HG02870 (cell line): ENCODE results near the gene PHF20.
"Not testable (repeated sequence)": the region's sequence is repeated elsewhere in the genome, so short reads cannot be mapped to it uniquely, and the experiment has no call there.

ENCODE experiments used
- ATAC-seq: cut with Tn5 transposase; IDR thresholded peaks from one replicate; pipeline ENCODE4 v1.9.1; 2021; ENCODE audit warnings: mild to moderate bottlenecking, moderate library complexity; ENCODE audit not compliant: unreplicated experiment

PHF20 gene

GRCh38 chr20:35773154-35773751 lies 1.4 kb downstream of the PHF20 start:
- no peak for ATAC-seq

- no peak for ATAC-seq
These were observed 2.6 kb downstream of the PHF20 start for GRCh38 chr20:35774391-35774790.

GRCh38 chr20:35776513-35777101 lies 4.8 kb downstream of the PHF20 start:
- ATAC-seq = no peak

- not testable (repeated sequence) for ATAC-seq
These were observed 12.0 kb downstream of the PHF20 start for GRCh38 chr20:35783811-35784210.

- not testable (repeated sequence) for ATAC-seq
These were observed 13.7 kb downstream of the PHF20 start for GRCh38 chr20:35785541-35785940.

- ATAC-seq = no peak
These were observed 17.0 kb downstream of the PHF20 start for GRCh38 chr20:35788796-35789195.

- no peak for ATAC-seq
These were observed 19.3 kb downstream of the PHF20 start for GRCh38 chr20:35791097-35791496.

- ATAC-seq = no peak
These were observed 20.0 kb downstream of the PHF20 start for GRCh38 chr20:35791821-35792220.

GRCh38 chr20:35792740-35793139 lies 20.9 kb downstream of the PHF20 start:
- ATAC-seq = no peak

GRCh38 chr20:35796571-35796970 lies 24.8 kb downstream of the PHF20 start:
- ATAC-seq = no peak

GRCh38 chr20:35801865-35802264 lies 30.1 kb downstream of the PHF20 start:
- no peak for ATAC-seq

GRCh38 chr20:35806075-35806474 lies 34.3 kb downstream of the PHF20 start:
- no peak for ATAC-seq

GRCh38 chr20:35807877-35808276 lies 36.1 kb downstream of the PHF20 start:
- ATAC-seq = no peak

GRCh38 chr20:35820715-35821114 lies 48.9 kb downstream of the PHF20 start:
- ATAC-seq = no peak

- no peak for ATAC-seq
These were observed 50.0 kb downstream of the PHF20 start for GRCh38 chr20:35821807-35822242.

GRCh38 chr20:35823147-35823546 lies 51.3 kb downstream of the PHF20 start:
- no peak for ATAC-seq

- ATAC-seq = no peak
These were observed 52.1 kb downstream of the PHF20 start for GRCh38 chr20:35823937-35824336.

- no peak for ATAC-seq
These were observed 54.7 kb downstream of the PHF20 start for GRCh38 chr20:35826397-35826998.

- no peak for ATAC-seq
These were observed 56.6 kb downstream of the PHF20 start for GRCh38 chr20:35828434-35828833.

GRCh38 chr20:35828916-35829315 lies 57.1 kb downstream of the PHF20 start:
- no peak for ATAC-seq

GRCh38 chr20:35830264-35830663 lies 58.4 kb downstream of the PHF20 start:
- no peak for ATAC-seq

- no peak for ATAC-seq
These were observed 59.2 kb downstream of the PHF20 start for GRCh38 chr20:35831029-35831428.
